PC-9 (cell line): ENCODE results near the gene CIRBP. TPM values are rescaled to one million over a fixed set of nuclear protein-coding genes. Genes with fewer than 3 reads are reported as not detected.

ENCODE experiments used
- BruUV-seq: library from RNA; stranded (reverse); fragments of 400-500 nt; replicated peaks from 2 replicates; lab custom pipeline; 2021; lab: Mats Ljungman, UMichigan
- CTCF ChIA-PET: fragments of 300-600 bp; sonication (Branson Sonifier 250); formaldehyde crosslinking; loops from one replicate; lab custom pipeline; 2022; ENCODE audit warnings: antibody characterized with exemption; lab: Charles Lee
- POLR2A ChIA-PET: fragments of 300-600 bp; sonication (Branson Sonifier 250); formaldehyde crosslinking; loops from one replicate; lab custom pipeline; 2022; ENCODE audit warnings: antibody characterized with exemption; ENCODE audit not compliant: unreplicated experiment; lab: Charles Lee
- DNase-seq, 2 experiments: peaks; one replicate each; pipeline versions ENCODE4 v3.0.0 to v3.0.0-alpha.2; 2015 to 2022; ENCODE audit warnings: mixed read lengths in 1 of 2
- H2AFZ ChIP-seq: fragments of 200-600 bp; sonication (generic); 2 replicates; pipeline ENCODE4 v1.8.1; 2017; ENCODE audit warnings: antibody characterized with exemption
- H3F3A ChIP-seq: fragments of 200-600 bp; sonication (generic); 2 replicates; pipeline ENCODE4 v1.8.1; 2017; ENCODE audit warnings: antibody characterized with exemption, mild to moderate bottlenecking, low read depth; ENCODE audit not compliant: insufficient read depth
- H3K27ac ChIP-seq: fragments of 200-600 bp; sonication (generic); 2 replicates; pipeline ENCODE4 v1.6.1; 2016; ENCODE audit warnings: mixed run types
- H3K27me3 ChIP-seq: fragments of 200-600 bp; sonication (generic); 2 replicates; pipeline ENCODE4 v1.6.1; 2016; ENCODE audit warnings: low read depth, mixed run types; ENCODE audit not compliant: insufficient read depth
- H3K36me3 ChIP-seq: fragments of 200-600 bp; sonication (generic); 2 replicates; pipeline ENCODE4 v1.6.1; 2016; ENCODE audit warnings: low read depth, mixed run types
- H3K4me1 ChIP-seq: fragments of 200-600 bp; sonication (generic); replicated peaks from 2 replicates; pipeline ENCODE4 v1.6.1; 2016; ENCODE audit warnings: mixed run types; ENCODE audit not compliant: insufficient read depth
- H3K4me2 ChIP-seq: fragments of 200-600 bp; sonication (generic); 2 replicates; pipeline ENCODE4 v1.6.1; 2017; ENCODE audit warnings: mixed run types
- H3K4me3 ChIP-seq: fragments of 200-600 bp; sonication (generic); 2 replicates; pipeline ENCODE4 v1.6.1; 2016; ENCODE audit warnings: mixed run types
- H3K79me2 ChIP-seq: fragments of 200-600 bp; sonication (generic); 2 replicates; pipeline ENCODE4 v1.6.1; 2017; ENCODE audit warnings: low read depth, mixed run types
- H3K9me2 ChIP-seq: fragments of 200-600 bp; sonication (generic); 2 replicates; pipeline ENCODE4 v1.8.1; 2017; ENCODE audit warnings: mild to moderate bottlenecking; ENCODE audit not compliant: insufficient read depth
- H3K9me3 ChIP-seq: fragments of 200-600 bp; sonication (generic); 2 replicates; pipeline ENCODE4 v1.8.1; 2016; ENCODE audit warnings: low read depth; ENCODE audit not compliant: insufficient read depth
- H4K20me1 ChIP-seq: fragments of 200-600 bp; sonication (generic); 2 replicates; pipeline ENCODE4 v1.8.1; 2017; ENCODE audit not compliant: insufficient read depth
- CTCF ChIP-seq: fragments of 200-600 bp; sonication (generic); conservative IDR thresholded peaks from 2 replicates; pipeline ENCODE4 v1.6.1; 2017; ENCODE audit warnings: mixed run types, antibody characterized with exemption, mild to moderate bottlenecking, moderate library complexity
- EZH2 ChIP-seq: fragments of 200-600 bp; sonication (generic); IDR thresholded peaks from 2 replicates; pipeline ENCODE4 v1.8.0; 2017; ENCODE audit warnings: antibody characterized with exemption, low read depth
- intact Hi-C: fragments of 100-400 bp; cut with micrococcal nuclease; formaldehyde crosslinking; loops from one replicate; pipeline ENCODE4 v1.10.0; 2022; ENCODE audit not compliant: unreplicated experiment
- total RNA-seq: library from RNA; stranded (reverse); gene quantifications from 2 replicates; pipeline ENCODE4 v1.2.3, GENCODE V29; 2021

Gene CIRBP
- total RNA-seq, 1 experiment from 2014 or later = 86.9 TPM

- H3K4me1 ChIP-seq = no peaks in the 10 kb centered on the region
- no peak for DNase-seq
- no peak overlapping the region for H3K4me3 ChIP-seq
- BruUV-seq = no TSS peak
- H3K9me3 ChIP-seq = no peaks in the 10 kb centered on the region
- H3K27ac ChIP-seq = no peak overlapping the region
- no peak for TF ChIP-seq EZH2
- TF ChIP-seq CTCF = no peak
- H3K27me3 ChIP-seq = peaks cover 32% of the 10 kb centered on the region; the same call in 1 of the 2 replicates
- H4K20me1 ChIP-seq = no peaks in the 10 kb centered on the region
- ChIA-PET CTCF (no interaction called here), POLR2A (no interaction called here)
- H3K79me2 ChIP-seq = no peaks in the 10 kb centered on the region
- H3K36me3 ChIP-seq = no peaks in the 10 kb centered on the region
- H3F3A ChIP-seq = peaks cover 5% of the 10 kb centered on the region; the same call in 1 of the 2 replicates
- intact Hi-C loops = no loop called here
- H2AFZ ChIP-seq = no peak overlapping the region
- no peaks in the 10 kb centered on the region for H3K9me2 ChIP-seq
- no peak overlapping the region for H3K4me2 ChIP-seq
Observed at GRCh38 chr19:1288833-1289685, 19.9 kb downstream of the CIRBP start.

GRCh38 chr19:1289686-1290025 lies 20.5 kb downstream of the CIRBP start:
- TF ChIP-seq CTCF = no peak
- intact Hi-C loops = no loop called here
- no peak for DNase-seq
- Histone ChIP-seq H3K9me2 (no peaks in the 10 kb centered on the region), H3K9me3 (no peaks in the 10 kb centered on the region), H3F3A (peaks cover 4% of the 10 kb centered on the region; the same call in 1 of the 2 replicates), H2AFZ (no peak overlapping the region), H3K4me1 (no peaks in the 10 kb centered on the region), H3K36me3 (no peaks in the 10 kb centered on the region), H3K4me3 (no peak overlapping the region), H3K79me2 (no peaks in the 10 kb centered on the region), H3K4me2 (no peak overlapping the region), H4K20me1 (no peaks in the 10 kb centered on the region), H3K27me3 (peaks cover 34% of the 10 kb centered on the region; the same call in 1 of the 2 replicates), H3K27ac (no peak overlapping the region)
- BruUV-seq = no TSS peak
- CTCF ChIA-PET = no interaction called here
- POLR2A ChIA-PET = no interaction called here

- Histone ChIP-seq H3K9me3 (no peaks in the 10 kb centered on the region), H3K36me3 (no peaks in the 10 kb centered on the region), H3K27ac (no peak overlapping the region), H3K4me3 (no peak overlapping the region), H3K4me2 (no peak overlapping the region), H3F3A (no peaks in the 10 kb centered on the region; the same call in 1 of the 2 replicates), H3K79me2 (no peaks in the 10 kb centered on the region), H4K20me1 (no peaks in the 10 kb centered on the region), H3K27me3 (peaks cover 34% of the 10 kb centered on the region; the same call in 1 of the 2 replicates), H3K9me2 (no peaks in the 10 kb centered on the region), H3K4me1 (no peaks in the 10 kb centered on the region), H2AFZ (no peak overlapping the region)
- intact Hi-C loops = no loop called here
- ChIA-PET CTCF (no interaction called here), POLR2A (no interaction called here)
- no peak for DNase-seq
- no peak for TF ChIP-seq EZH2
- no peak for TF ChIP-seq CTCF
- no TSS peak for BruUV-seq
Observed at GRCh38 chr19:1290196-1290702, 21.1 kb downstream of the CIRBP start.
